D721Med (cell line): ENCODE data around the gene CNIH2.

Source experiments
- DNase-seq: peaks from one replicate; pipeline ENCODE4 v3.0.0; 2011; ENCODE audit warnings: low spot score; ENCODE audit not compliant: insufficient read length
- FAIRE-seq: peaks from 2 replicates; lab custom pipeline; 2011; peaks lifted over from hg19 to GRCh38; lab: Jason Lieb, UNC
- CTCF ChIP-seq: IDR thresholded peaks from 2 replicates; pipeline ENCODE4 v1.5.1; 2012; ENCODE audit warnings: mild to moderate bottlenecking, control low read depth; ENCODE audit not compliant: insufficient read depth; ENCODE audit errors: missing control alignments

Gene CNIH2

DNA sequence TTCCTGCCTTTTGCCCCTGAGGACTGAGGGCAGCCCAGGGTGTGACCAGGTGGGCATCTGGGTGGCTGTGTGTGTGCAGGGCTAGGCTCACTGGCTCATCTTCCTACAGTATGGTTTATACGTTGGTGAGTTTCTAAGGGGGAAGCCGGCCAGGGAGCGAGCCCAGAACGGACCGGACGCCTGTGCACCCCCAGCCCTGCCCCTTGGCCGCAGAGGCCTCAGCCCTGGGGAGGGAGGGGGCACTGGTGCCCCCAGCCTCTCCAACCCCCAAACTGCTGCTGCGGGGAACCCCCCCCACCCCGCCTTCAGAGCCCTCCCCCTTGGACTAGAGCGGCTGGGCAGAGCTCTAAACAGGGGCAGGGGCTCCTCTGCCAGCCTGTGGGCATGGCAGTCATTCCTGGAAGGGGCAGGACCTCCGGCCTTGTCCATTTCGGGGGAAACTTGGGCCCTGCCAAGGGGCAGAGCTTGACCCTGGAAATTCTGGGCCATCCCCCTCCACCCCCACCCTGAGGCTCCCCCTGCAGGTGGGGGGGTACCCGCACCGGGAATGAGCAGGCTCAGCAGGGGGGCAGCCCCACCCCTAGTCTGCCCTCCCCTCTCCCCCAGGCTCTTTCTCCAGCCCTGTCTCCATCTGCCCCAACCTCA, 5.6 kb downstream of the CNIH2 start:
- no peak for FAIRE-seq
- no peak for DNase-seq
- TF ChIP-seq CTCF = no peak

DNA sequence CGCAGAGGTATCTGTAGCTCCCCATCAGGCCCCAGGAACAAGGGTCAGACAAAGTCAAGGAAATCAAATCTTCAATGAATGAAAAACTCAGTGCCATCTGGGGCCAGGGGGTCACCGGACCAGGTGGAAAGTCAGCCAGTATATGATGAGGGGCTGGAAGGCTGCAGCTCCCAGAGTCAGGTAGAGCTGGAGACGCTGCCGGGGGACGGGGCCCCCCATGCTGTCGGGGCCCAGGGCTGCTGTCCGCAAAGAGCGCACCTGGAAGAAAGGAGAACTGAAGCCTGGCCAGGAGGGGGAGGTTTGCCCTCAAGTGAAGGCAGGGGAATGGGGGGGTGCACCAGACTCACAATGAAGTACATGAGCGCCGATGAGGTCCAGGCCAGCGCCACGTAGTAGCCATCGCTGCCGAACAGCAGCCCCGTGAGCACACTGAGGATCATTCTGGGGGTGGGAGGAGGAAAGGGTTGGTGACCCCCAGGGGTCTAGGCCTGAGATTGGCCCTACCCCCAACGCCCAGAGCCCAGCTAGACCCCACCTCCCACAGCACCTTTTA, 6.6 kb downstream of the CNIH2 start:
- TF ChIP-seq CTCF = no peak
- DNase-seq (no peak), FAIRE-seq (no peak)

DNA sequence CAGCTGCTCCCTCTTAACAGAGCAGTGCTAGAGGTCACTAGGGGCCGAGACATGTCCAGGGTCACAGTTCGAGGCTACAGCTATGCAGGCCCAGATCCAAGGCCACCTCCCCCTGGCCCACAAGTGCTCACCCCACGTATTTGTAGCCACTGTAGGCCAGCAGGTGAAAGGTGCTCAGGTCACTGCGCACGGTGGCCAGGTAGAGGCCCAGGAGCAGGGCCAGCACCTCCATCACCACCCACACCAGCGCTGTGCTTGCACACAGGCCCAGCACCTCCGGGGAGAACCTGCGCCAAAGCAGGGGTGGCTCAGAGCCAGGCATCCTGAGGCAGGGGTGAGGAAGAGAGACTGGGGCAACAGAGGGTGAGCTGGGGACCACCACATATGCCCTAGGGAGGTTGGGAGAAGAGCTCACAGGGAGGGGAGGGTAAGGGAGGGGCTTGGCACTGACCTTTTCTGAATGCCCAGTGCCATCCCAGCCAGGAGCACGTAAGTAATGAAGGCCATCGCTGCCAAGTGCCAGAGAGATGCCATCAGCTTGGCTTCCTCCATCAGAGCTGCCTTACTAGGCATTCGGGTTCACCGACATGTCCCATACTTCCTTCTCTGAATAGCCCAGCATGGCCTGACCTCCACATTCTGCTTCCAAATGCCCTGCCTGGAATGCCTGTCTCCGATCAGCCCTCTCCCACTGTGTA, 7.4 kb downstream of the CNIH2 start:
- no peak for FAIRE-seq
- no peak for DNase-seq
- no peak for TF ChIP-seq CTCF

DNA sequence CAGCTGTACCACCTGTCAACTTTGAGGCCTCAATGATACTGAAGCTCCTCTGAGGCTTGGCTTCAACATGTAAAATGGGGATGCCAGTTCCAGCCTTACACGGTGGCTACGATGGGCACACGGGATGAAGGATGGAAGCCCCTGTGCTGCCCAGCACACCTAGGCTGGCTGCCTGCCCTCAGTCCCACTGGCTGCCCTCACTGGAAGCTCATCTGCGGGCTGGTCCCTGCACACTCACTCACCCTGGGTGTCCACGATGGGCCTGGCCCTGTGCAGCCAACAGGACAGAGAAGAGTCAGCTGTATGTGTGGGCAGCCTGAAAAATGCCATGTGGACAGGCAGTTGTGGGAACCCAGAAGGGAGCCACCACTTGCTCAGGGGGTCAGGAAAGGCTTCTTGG, 8.7 kb downstream of the CNIH2 start:
- no peak for DNase-seq
- FAIRE-seq = no peak
- TF ChIP-seq CTCF = no peak

DNA sequence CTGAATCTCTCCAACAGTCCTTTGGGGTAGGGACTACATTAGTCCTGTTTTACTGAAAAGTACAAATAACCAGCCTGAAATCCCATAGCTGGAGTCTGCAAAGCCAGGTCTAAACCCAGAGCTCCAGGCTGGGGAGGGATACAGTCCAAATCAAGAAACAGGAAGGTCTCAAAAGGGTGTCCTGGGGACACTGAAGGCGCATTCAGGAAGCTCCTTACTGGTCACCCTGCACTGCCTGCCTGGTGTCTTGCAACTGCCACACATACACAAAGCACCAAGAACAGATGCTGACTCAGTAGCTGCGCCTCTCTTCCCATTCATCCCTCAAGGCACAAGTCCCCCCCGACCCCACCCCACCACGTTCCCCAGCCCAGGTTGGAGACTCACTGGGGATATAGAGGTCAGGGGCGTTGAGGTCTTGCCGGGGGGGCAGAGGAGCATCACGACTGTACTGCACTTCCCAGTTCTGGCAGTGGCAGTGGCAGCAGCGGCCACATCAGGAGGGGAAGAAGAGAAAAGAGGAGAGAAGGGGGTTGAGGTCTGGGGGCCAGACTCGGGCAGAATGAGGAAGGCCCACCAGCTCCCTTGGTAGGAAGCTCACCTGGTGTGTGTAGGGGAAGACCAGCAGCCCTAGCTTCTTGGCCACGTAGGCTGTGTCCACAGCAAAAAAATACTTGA, 9.4 kb downstream of the CNIH2 start:
- FAIRE-seq (no peak), DNase-seq (no peak)
- no peak for TF ChIP-seq CTCF

DNA sequence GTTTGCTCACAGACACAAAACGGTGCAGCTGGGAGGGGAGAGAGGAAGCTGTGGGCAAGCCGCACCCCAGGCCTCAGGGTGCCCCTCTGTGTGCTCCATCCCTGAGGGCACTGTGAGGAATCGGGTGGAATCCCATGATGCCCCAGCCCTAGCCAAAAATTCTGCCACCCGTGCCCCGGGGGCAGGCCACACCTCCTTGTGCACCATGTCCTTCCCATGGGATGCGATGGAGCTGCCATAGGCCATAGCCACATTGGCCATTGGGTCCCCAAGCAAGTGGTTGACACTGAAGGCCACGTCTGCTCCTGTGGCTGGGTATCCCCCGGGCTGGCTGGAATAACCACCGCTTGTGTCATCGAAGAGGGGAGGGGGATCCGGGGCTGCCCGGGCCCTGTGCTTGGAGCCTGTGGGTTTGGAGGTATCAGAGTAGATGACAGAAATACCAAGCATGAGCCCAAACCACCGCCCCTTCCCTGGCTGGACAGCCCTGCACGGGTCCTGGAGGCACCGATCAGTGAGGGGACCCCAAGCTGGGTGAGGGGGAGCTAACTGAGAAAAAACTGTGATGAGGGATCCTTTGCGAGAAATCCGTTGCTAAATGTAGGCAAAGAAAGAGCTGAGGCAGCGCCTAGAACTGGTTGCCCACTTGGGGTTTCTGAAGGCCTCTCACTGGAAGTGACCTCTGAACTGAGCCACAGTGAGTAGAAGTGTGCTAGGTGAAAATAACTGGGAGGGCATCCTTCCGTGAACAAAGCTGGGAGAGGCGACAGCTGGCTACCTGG, 10.1 kb downstream of the CNIH2 start:
- no peak for TF ChIP-seq CTCF
- DNase-seq (no peak), FAIRE-seq (no peak)
